ENCODE data around the gene SH2D4B.
A peak's percentile ranks its signal among the peaks of the same experiment; 100 is the strongest.

Gene SH2D4B

GRCh38 chr10:80585812-80586211 is 48.1 kb downstream of the SH2D4B start:
- no peak for DNase-seq

GRCh38 chr10:80588546-80588945 is 50.8 kb downstream of the SH2D4B start:
- no peak for DNase-seq

DNA sequence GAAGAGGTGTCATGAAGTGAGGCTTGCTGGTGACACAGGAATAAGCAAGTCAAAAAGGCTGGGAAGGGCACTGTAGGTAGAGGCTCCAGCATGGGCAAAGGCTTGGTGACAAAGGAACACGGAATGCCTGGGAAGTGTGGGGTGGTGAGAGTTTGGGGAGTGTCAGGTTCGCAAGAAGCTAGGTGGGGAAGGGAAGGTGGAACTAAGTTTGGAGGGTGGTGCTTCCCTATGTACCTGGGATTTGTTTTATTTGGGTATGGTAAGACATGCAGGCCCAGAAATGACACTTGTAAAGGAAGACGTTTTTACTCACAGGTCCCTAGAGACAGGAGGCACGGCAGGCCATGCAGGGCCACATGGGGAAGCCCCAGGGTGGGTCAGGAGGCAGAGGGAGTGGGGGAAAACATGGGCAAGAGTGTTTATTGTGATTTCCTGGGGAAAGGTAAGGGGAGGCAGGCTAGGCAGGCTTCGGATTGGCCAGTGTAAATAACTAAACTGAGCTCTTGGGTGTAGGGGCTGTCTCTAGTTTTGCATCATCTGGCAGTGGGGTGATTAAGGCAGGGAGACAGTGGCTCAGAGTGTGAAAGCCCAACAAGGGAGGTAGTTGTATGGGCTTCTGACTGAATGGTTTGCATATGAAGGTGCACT is 52.1 kb downstream of the SH2D4B start:
- no peak for DNase-seq

- DNase-seq: no peak
Observed at GRCh38 chr10:80590585-80591125, 53.0 kb downstream of the SH2D4B start.

GRCh38 chr10:80596391-80597257 is 58.9 kb downstream of the SH2D4B start:
- no peak for DNase-seq

DNA sequence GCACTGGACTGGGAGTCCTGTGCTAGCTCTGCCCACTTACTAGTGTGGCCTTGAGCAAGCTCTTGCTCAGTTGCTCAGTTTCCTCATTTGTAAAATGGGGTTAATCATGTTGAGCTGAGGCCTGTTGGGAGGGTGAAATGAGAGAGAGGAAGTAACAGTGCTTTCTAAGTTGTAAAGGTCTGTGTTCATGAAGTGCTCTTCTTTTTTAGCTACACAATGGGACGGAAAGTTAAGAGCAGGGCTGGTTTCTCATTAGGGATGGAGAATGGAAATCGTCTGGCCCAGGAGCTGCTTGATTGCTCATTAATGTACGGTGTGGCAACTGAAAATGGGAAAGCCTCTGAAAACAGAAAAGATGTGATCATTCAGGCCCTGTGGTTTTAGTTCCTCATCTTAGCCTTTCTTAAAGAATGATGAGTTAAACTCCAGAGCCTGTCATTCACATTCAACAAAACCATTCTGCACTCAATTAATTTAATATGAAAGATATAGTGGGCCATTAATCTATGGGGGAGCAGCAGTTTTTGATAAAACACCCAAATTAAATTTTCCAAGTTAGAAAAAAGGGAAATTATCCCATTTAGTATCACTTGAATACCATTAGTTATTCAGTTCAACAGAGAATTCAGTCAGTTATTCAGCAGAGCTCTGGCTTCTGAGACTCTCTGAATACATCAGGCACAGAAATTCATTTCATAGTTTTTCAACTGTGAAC is 60.5 kb downstream of the SH2D4B start:
- DNase-seq: no peak

DNA sequence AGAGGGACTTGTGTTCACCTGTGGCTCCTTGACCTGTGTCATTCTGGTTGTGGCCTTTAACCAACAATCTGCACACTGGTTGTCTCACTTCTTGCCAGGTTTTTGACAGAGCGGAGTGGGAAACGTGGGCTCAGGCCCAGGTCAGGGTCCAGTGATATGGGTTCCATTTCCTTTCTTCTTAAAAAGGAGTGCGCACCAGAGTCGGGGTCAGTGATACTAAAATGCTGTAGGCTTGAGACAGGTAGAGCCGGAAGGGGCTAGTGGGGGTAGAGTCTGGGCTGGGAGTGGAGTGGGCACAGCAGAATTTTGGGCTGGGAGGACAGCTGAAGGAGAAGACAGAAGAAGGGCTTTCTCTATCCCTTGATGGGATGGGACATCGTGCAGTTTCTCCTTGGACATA is 61.2 kb downstream of the SH2D4B start:
- no peak for DNase-seq

GRCh38 chr10:80599424-80599847 is 61.7 kb downstream of the SH2D4B start:
- DNase-seq: peak in 11 of 51 donors; percentile 2 to 23 (median 10)

GRCh38 chr10:80600256-80600655 is 62.6 kb downstream of the SH2D4B start:
- no peak for DNase-seq

GRCh38 chr10:80602881-80603280 is 65.2 kb downstream of the SH2D4B start:
- no peak for DNase-seq

GRCh38 chr10:80603516-80603915 is 65.8 kb downstream of the SH2D4B start:
- DNase-seq: no peak

- no peak for DNase-seq
Observed at GRCh38 chr10:80608706-80609105, 71.0 kb downstream of the SH2D4B start.

DNA sequence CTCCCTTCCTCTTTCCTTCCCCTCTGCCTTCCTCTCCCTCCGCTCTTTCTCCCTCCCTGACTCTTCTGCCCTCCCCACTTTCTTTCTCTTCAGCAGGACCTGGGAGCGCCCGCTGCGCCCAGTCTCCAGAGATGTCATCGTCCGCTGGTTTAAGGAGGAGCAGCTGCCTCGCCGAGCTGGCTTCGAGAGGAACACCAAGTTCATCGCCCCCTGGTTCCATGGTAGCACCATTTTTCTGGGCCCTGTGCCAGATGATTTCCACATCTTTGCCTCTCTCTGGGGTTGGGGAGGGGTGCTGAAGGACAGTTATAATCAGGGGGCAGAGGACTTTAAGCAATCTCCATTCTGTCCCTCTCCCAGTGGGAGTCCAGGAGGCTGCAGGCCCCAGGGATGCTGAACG is 71.6 kb downstream of the SH2D4B start:
- DNase-seq: no peak

- no peak for DNase-seq
Observed at GRCh38 chr10:80611481-80612185, 73.9 kb downstream of the SH2D4B start.

GRCh38 chr10:80612261-80612660 is 74.6 kb downstream of the SH2D4B start:
- no peak for DNase-seq

- no peak for DNase-seq
Observed at GRCh38 chr10:80613466-80614170, 75.9 kb downstream of the SH2D4B start.

DNA sequence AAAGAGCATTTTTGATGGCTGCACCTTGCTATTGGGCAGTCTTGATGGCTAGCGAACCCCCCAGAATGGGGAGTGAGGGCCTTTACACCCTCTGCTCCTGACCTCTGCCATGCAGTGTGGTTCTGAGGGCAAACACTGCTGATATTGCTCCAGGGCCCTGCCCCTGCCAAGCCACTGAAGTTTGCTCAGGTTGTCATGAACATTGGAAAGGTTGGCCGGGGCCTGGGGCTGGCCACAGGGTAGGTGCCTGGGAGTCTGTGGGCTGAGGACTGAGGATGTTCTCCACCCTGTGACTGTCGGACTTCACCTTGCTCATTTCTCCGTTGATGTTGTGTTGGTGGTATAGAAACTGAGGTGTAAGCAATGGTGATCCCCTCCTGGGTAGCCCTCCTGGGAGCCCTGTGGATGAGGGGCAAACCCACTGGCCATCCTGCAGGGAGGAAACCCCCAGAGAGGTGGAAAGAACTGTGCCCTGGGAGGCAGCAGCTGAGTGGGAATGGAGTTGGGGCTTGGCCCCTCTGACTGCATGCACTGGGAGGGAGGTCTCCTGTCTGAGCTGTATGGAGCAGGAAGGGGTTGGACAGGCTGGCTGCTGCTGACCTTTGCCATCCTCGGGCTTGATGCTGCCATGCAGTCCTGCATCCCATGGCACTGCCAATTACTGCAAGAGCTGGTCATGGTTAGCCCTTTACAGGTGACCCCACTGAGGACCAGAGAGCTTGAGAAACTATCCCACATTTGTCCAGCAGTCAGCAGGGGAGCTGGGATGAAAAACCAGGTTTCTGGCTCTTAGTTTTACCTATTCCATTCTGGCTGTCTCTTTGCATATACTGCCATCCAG is 77.1 kb downstream of the SH2D4B start:
- no peak for DNase-seq

- no peak for DNase-seq
Observed at GRCh38 chr10:80617807-80618206, 80.1 kb downstream of the SH2D4B start.

- no peak for DNase-seq
Observed at GRCh38 chr10:80619036-80619435, 81.3 kb downstream of the SH2D4B start.

DNA sequence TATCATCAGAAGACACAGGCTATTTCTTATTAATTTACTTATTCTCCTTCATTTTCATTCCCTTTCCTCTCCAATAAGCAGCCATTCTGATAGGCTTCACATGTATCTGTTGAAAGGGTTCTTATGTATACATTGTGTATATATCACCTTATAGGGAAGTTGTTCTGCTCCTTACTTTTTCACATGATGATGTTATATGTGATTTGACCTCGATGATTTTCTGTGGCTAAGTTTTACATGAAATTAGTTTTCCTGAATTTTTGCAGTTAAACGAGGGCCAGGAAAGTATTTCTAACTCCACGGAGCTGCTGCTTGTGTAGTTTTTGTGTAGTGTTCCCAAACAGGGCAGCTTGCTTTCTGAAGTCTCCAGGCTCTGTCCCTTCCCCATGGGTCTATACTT is 84.5 kb downstream of the SH2D4B start:
- DNase-seq: no peak

Data from hypothalamus (tissue), 51 donors.